B cell (primary cell): Measurements from ENCODE around the gene ARHGAP26.

Source experiments
- CTCF ChIP-seq: fragments of 200-600 bp; IDR thresholded peaks from one replicate; pipeline ENCODE4 v1.8.0; 2022; ENCODE audit warnings: antibody characterized with exemption, mild to moderate bottlenecking
- EZH2 ChIP-seq: IDR thresholded peaks from 2 replicates; pipeline ENCODE4 v1.6.1; 2012; ENCODE audit warnings: borderline replicate concordance, low read depth, mild to moderate bottlenecking, moderate library complexity, low read length; ENCODE audit not compliant: insufficient read depth, poor library complexity, severe bottlenecking

GRCh38 chr5:143261748-143262392, 491.7 kb downstream of the ARHGAP26 start:
- no peak for TF ChIP-seq EZH2
- no peak for TF ChIP-seq CTCF
